GM19397 (cell line): ENCODE measurements around the gene HSPB6.
A peak's percentile ranks its signal among the peaks of the same experiment; 100 is the strongest.

Experiments used
- ATAC-seq: cut with Tn5 transposase; IDR thresholded peaks from one replicate; pipeline ENCODE4 v1.9.1; 2021; ENCODE audit warnings: mild to moderate bottlenecking, moderate library complexity; ENCODE audit not compliant: unreplicated experiment

HSPB6 gene

DNA sequence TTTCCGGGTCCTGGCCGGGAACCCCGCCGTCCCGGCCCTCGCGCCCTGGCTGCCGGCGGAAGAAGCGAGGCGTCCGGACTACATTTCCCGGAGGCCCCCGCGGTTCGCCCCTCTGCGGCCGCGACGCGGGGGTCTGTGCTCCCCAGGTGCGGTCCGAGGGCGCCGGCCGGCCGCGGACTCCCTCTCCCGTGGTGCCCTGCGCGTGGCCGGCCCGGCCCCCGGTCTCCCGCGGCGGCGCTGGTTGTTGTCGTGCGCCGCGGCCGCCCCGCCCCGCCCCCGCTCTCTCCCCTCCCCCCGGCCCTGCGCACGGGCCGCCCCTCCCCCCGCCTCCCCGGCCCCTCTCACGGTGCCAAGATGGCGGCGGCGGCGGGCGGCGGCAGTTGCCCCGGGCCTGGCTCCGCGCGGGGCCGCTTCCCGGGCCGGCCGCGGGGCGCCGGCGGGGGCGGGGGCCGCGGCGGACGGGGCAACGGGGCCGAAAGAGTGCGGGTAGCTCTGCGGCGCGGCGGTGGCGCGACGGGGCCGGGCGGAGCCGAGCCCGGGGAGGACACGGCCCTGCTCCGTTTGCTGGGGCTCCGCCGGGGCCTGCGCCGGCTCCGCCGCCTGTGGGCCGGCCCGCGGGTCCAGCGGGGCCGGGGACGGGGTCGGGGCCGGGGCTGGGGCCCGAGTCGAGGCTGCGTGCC lies 39.0 kb downstream of the HSPB6 start, which contains the start of gene KMT2B:
Gene KMT2B (plus strand): TSS at position 339 of the 680 bp plus-strand sequence. CDS start 16 bp downstream, at position 355.
- ATAC-seq: no peak

DNA sequence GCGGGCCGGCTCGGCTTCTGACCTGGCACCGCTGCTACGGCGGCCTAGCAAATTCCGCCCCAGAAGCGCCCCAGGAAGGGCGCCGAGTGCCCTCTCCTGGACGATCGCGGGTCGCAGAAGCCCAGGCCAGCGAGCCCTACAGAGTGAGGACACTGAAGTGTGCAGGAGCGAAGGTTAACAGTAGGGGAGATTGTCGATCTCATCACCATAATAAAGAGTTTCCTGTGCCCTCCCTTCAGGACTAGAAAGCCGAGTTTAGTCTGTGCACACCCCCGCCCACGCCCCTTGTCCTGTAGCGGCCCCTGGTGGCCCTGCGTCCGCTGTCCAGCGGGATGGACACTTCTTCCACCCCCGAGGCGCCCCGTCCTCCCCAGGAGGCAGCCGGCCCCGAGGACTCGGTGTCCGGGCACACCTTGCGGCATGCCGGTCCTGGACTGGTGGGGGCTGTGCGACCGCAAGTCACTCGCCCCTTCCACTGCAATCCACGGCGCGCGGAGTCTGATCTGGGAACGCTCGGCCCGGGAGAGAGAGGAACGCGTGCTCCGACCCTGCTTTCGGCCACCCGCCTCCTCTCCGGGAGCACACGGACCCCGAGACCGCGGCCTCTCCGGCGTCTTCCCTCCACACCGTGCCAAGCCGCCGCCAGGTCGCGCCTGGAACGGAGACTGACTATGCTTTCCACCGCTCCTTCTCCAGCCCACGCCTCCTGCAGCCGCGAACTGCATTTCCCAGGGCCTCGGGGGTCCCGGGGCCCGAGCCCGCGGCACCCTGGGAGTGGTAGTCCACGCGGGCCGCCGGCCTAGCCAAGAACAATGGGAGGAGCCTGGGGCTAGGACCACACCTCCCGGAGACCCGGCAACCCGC lies 39.8 kb downstream of the HSPB6 start:
- peak; percentile 62 for ATAC-seq

- no peak for ATAC-seq
These were observed 40.6 kb downstream of the HSPB6 start for GRCh38 chr19:35715981-35716800.

DNA sequence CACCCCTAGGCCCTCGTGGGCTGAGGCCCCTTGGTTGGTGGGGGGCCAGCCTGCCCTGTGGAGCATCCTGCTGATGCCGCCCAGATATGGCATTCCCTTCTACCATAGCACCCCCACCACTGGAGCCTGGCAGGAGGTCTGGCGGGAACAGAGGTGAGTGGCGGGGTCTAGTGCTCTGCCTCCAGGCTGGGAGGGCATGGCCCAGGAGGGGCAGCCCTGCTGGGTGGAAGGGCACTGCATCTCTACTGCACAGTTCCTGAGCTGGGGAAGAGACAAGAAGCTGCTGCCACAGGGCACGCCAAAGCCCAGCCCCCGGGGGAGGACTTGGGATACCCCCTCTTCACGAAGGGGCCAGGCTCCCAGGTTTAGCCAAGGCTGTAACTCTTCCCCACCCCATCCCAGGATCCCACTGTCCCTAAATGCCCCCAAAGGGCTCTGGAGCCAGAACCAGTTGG lies 41.4 kb downstream of the HSPB6 start:
- ATAC-seq: no peak

DNA sequence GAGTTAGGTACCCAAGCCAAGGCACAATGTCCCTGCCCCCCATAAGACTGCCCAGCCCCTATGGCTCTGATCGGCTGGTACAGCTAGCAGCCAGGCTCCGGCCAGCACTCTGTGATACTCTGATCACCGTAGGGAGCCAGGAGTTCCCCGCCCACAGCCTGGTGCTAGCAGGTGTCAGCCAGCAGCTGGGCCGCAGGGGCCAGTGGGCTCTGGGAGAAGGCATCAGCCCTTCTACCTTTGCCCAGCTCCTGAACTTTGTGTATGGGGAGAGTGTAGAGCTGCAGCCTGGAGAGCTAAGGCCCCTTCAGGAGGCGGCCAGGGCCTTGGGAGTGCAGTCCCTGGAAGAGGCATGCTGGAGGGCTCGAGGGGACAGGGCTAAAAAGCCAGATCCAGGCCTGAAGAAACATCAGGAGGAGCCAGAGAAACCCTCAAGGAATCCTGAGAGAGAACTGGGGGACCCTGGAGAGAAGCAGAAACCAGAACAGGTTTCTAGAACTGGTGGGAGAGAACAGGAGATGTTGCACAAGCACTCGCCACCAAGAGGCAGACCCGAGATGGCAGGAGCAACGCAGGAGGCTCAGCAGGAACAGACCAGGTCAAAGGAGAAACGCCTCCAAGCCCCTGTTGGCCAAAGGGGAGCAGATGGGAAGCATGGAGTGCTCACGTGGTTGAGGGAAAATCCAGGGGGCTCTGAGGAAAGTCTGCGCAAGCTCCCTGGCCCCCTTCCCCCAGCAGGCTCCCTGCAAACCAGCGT lies 42.1 kb downstream of the HSPB6 start:
- ATAC-seq: no peak

GRCh38 chr19:35713904-35714495 lies 42.8 kb downstream of the HSPB6 start:
- ATAC-seq: no peak

GRCh38 chr19:35713506-35713850 lies 43.4 kb downstream of the HSPB6 start:
- no peak for ATAC-seq

DNA sequence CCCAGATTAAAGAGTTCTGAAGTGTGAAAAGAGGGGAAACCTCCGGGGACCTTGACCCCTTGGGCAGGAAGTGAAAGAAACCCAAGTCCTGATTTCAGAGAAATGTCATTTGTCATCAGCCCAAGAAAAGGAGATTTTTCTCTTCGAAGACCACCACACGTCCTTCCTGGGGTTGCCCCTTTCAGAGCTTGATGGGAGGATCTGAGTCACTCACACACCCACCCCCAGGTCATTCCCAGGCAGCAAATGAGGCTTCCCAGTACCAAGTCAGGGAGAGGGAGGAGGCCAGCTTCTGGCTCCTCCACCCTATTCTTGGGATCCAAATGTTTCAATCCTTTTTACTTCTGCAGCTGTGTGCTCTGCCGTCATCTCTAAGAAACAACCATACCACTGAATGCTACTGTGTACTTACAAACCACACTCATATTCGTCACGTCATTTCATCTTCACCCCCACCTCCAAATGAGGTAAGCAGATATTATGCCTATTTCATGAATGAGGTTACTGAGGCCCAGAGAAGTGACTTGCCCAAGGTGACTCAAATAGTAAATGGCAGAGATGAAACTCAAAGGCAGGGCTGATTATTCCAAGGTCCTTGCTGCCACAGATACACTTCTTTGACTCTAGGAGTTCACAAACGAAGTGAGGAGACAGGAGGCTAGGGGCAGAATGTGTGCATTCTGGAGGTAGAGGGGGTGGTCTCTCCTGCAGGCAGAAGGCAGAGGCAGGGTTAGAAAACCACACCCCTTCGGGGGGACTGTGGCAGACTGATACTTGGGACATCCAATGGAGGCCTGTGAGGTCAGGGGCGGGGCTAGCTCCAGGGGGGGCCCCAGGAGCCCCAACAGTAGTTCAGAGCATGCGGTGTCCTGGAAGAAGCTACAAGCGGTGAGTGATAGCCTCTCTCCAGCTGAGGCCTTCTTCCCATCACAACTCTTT lies 44.0 kb downstream of the HSPB6 start:
- ATAC-seq: no peak

- peak; percentile 33 for ATAC-seq
These were observed 45.8 kb downstream of the HSPB6 start for GRCh38 chr19:35710784-35711723.

GRCh38 chr19:35708391-35708790 lies 48.4 kb downstream of the HSPB6 start:
- ATAC-seq: no peak
